C4-2B (cell line): ENCODE measurements around the gene FBH1.
"Not testable (repeated sequence)": the region's sequence is repeated elsewhere in the genome, so short reads cannot be mapped to it uniquely, and the experiment has no call there.

ENCODE experiments used
- H3K27ac ChIP-seq: fragments of 450-650 bp; 2 replicates; pipeline ENCODE4 v1.5.1; 2017
- ZFX ChIP-seq: fragments of 450-650 bp; IDR thresholded peaks from 2 replicates; pipeline ENCODE4 v1.6.1; 2017
- TF ChIP-seq, protein P1 (sequence below): fragments of 450-650 bp; conservative IDR thresholded peaks from 2 replicates; pipeline ENCODE4 v1.5.1; 2017; ENCODE audit warnings: mild to moderate bottlenecking

The FBH1 gene

DNA sequence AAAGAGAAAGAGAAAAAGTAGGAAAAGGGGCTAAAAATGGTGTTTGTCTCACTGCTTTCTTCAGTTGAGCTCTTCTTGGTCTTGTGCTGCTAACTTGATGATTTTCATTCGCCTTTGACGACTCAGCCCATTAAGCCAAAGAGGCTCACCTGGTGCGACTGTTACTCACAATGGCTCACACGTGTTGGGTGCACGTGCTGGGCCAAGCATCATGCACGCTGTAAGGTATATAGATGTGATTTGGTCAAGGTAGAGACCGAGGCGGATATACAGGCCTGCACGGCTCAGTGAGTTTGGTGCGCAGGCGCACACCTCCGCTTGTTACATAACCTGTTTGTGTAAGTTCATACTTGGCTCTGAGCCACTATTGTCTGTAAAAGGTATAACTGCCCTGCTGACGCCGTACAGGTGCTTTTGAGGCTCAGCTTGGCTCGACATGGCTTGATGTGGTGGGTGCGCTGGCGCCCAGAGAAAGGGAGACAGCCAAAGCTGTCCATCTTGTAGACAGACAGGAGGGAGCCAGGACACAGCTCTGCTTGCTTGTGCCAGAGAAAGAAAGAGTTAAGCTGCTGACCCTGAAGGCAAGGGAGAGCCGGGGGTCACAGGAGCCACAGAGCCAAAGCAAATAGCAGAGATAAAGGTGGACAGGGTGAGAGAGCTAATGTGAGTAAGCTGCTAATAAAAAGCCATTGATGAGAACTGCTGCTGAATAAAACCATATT, 33.9 kb upstream of the FBH1 start:
- no peak for TF ChIP-seq ZFX
- TF ChIP-seq, protein P1, sequence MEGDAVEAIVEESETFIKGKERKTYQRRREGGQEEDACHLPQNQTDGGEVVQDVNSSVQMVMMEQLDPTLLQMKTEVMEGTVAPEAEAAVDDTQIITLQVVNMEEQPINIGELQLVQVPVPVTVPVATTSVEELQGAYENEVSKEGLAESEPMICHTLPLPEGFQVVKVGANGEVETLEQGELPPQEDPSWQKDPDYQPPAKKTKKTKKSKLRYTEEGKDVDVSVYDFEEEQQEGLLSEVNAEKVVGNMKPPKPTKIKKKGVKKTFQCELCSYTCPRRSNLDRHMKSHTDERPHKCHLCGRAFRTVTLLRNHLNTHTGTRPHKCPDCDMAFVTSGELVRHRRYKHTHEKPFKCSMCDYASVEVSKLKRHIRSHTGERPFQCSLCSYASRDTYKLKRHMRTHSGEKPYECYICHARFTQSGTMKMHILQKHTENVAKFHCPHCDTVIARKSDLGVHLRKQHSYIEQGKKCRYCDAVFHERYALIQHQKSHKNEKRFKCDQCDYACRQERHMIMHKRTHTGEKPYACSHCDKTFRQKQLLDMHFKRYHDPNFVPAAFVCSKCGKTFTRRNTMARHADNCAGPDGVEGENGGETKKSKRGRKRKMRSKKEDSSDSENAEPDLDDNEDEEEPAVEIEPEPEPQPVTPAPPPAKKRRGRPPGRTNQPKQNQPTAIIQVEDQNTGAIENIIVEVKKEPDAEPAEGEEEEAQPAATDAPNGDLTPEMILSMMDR, result no peak

GRCh38 chr10:5856701-5857004, 33.4 kb upstream of the FBH1 start:
- TF ChIP-seq ZFX, result no peak
- TF ChIP-seq, protein P1, result no peak
- H3K27ac ChIP-seq, result no peak overlapping the region

More for the DNA sequence above, 33.9 kb upstream of the FBH1 start:
- no peak overlapping the region for H3K27ac ChIP-seq

GRCh38 chr10:5858811-5859210, 31.2 kb upstream of the FBH1 start:
- no peak overlapping the region for H3K27ac ChIP-seq
- no peak for TF ChIP-seq ZFX
- TF ChIP-seq, protein P1, result no peak

GRCh38 chr10:5860066-5860465, 30.0 kb upstream of the FBH1 start:
- no peak overlapping the region for H3K27ac ChIP-seq
- TF ChIP-seq, protein P1, result no peak
- TF ChIP-seq ZFX, result no peak

DNA sequence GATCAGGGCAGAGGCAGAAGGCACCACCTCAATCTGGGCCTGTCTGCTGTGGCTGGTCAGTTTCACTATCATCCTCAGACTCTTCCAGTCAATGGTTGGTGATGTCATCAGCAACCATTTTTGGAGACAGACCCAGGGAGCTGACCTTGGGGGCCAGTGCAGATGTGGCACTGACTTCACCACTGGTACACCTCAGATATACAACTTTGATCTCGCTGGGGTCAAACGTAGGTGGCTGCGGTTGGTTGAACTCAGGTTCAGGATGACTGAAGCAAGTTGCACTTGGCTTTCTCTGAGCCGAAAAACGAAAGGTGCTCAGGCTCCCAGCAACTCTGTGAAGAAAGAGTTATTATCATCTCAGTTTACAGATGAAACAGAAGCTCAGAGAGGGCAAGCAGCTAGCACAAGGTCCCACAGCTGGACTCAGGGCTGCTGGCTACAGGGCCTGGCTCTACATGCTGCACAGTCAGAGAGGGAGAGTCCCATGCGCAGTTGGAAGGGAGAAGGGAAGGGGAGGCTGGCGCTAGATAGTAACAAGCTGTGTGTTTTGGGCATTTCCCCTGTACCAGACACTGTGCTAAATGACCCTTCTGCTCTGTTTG, 27.6 kb upstream of the FBH1 start:
- no peak overlapping the region for H3K27ac ChIP-seq
- no peak for TF ChIP-seq ZFX
- TF ChIP-seq, protein P1, result no peak

DNA sequence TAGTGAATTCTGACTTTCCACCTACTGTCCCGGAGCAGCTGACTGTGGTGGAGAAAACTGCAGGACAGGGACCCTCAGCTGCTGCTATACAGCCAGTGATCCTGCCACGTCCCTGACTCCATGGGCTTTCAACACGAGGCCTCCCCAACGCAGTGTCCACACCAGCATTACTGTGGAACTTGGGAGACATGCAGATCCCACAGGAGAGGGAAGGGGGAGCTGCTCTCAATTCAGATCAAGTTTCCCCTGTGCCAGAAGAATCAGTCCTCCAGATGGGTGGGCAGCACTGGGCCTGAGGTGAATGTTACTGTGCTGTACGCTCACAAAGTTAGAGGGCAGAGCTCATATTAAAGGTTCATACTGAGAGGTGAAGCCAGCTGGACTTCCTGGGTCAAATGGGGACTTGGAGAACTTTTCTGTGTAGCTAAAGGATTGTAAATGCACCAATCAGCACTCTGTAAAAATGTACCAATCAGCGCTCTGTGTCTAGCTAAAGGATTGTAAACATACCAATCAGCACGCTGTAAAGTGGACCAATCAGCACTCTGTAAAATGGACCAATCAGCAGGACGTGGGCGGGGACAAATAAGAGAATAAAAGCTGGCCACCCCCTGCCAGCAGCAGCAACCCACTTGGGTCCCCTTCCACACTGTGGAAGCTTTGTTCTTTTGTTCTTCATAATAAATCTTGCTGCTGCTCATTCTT, 26.9 kb upstream of the FBH1 start:
- H3K27ac ChIP-seq, result not testable (repeated sequence)

- H3K27ac ChIP-seq, result not testable (repeated sequence)
These were observed 23.5 kb upstream of the FBH1 start for GRCh38 chr10:5866451-5867081.

- H3K27ac ChIP-seq, result not testable (repeated sequence)
These were observed 22.9 kb upstream of the FBH1 start for GRCh38 chr10:5867091-5867615.

DNA sequence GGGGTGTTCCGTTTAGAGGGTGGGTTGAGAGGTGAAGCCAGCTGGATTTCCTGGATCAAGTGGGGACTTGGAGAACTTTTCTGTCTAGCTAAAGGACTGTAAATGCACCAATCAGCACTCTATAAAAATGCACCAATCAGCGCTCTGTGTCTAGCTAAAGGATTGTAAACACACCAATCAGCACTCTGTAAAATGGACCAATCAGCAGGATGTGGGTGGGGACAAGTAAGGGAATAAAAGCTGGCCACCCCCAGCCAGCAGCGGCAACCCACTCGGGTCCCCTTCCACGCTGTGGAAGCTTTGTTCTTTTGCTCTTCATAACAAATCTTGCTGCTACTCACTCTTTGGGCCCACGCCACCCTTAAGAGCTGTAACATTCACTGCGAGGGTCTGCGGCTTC, 21.7 kb upstream of the FBH1 start:
- H3K27ac ChIP-seq, result not testable (repeated sequence)
